GM12891 (cell line): ENCODE data around the gene GLIS1.

ENCODE experiments used
- PAX5 ChIP-seq: IDR thresholded peaks from 2 replicates; pipeline ENCODE4 v1.6.1; 2011; ENCODE audit warnings: low read length, moderate library complexity, mild to moderate bottlenecking; ENCODE audit not compliant: insufficient read depth, severe bottlenecking
- POLR2A ChIP-seq: IDR thresholded peaks from 2 replicates; pipeline ENCODE4 v1.6.1; 2011; ENCODE audit warnings: low read depth, low read length, control low read depth
- POLR2AphosphoS5 ChIP-seq: IDR thresholded peaks from 2 replicates; pipeline ENCODE4 v1.6.1; 2011; ENCODE audit warnings: low read depth, low read length, control low read depth
- POU2F2 ChIP-seq: IDR thresholded peaks from 2 replicates; pipeline ENCODE4 v1.6.1; 2011; ENCODE audit warnings: low read depth, mild to moderate bottlenecking, control low read depth, low read length, moderate library complexity
- SPI1 ChIP-seq: IDR thresholded peaks from 2 replicates; pipeline ENCODE4 v1.6.1; 2011; ENCODE audit warnings: low read depth, low read length, control low read depth
- TAF1 ChIP-seq: IDR thresholded peaks from 2 replicates; pipeline ENCODE4 v1.6.1; 2011; ENCODE audit warnings: low read depth, low read length, control low read depth

- TF ChIP-seq POLR2A (no peak), POLR2AphosphoS5 (no peak), TAF1 (no peak), PAX5 (no peak), POU2F2 (no peak), SPI1 (no peak)
These were observed 254.1 kb downstream of the GLIS1 start for GRCh38 chr1:53484705-53485477.
